ENCODE data around the gene ZNF443. TPM values are rescaled to one million over a fixed set of nuclear protein-coding genes. Genes with fewer than 3 reads are reported as not detected.
"Not testable (repeated sequence)": the region's sequence is repeated elsewhere in the genome, so short reads cannot be mapped to it uniquely, and the experiment has no call there.

ZNF443 gene
- total RNA-seq, 1 donor from 2014 or later = 2.0 TPM

GRCh38 chr19:12425888-12426274, 14.9 kb downstream of the ZNF443 start:
- peaks cover 27% of the 10 kb centered on the region for H3K9me3 Mint-ChIP-seq (ENCODE audit: low read depth)
- TF ChIP-seq CTCF (IDR thresholded peaks at IDR 0.05) = no peak
- no peak overlapping the region for H3K4me3 Mint-ChIP-seq (ENCODE audit: unreplicated experiment)
- H3K27me3 Mint-ChIP-seq (ENCODE audit: low read depth) = no peaks in the 10 kb centered on the region
- H3K4me1 Mint-ChIP-seq (ENCODE audit: low read depth) = no peaks in the 10 kb centered on the region
- DNase-seq (ENCODE audit: low spot score) = no peak
- H3K27ac Mint-ChIP-seq (ENCODE audit: unreplicated experiment) = no peak overlapping the region
- peaks cover 24% of the 10 kb centered on the region for H3K36me3 Mint-ChIP-seq (ENCODE audit: low read depth)

- no peak for TF ChIP-seq CTCF (IDR thresholded peaks at IDR 0.05)
- no peaks in the 10 kb centered on the region for H3K27me3 Mint-ChIP-seq (ENCODE audit: low read depth)
- H3K27ac Mint-ChIP-seq (ENCODE audit: unreplicated experiment) = no peak overlapping the region
- H3K4me3 Mint-ChIP-seq (ENCODE audit: unreplicated experiment) = no peak overlapping the region
- H3K4me1 Mint-ChIP-seq (ENCODE audit: low read depth) = no peaks in the 10 kb centered on the region
- H3K9me3 Mint-ChIP-seq (ENCODE audit: low read depth) = peaks cover 22% of the 10 kb centered on the region
- H3K36me3 Mint-ChIP-seq (ENCODE audit: low read depth) = peaks cover 19% of the 10 kb centered on the region
- no peak for DNase-seq (ENCODE audit: low spot score)
These were observed 15.5 kb downstream of the ZNF443 start for GRCh38 chr19:12425236-12425887.

GRCh38 chr19:12417273-12417672, 23.5 kb downstream of the ZNF443 start:
- H3K27me3 Mint-ChIP-seq (ENCODE audit: low read depth); H3K4me1 Mint-ChIP-seq (ENCODE audit: low read depth); H3K4me3 Mint-ChIP-seq (ENCODE audit: unreplicated experiment); DNase-seq (ENCODE audit: low spot score); H3K27ac Mint-ChIP-seq (ENCODE audit: unreplicated experiment): not testable (repeated sequence)
- Mint-ChIP-seq H3K36me3 (ENCODE audit: low read depth) (peaks cover 12% of the 10 kb centered on the region), H3K9me3 (ENCODE audit: low read depth) (peaks cover 28% of the 10 kb centered on the region)

GRCh38 chr19:12411893-12412292, 28.9 kb downstream of the ZNF443 start:
- no peak overlapping the region for H3K4me3 Mint-ChIP-seq (ENCODE audit: unreplicated experiment)
- H3K36me3 Mint-ChIP-seq (ENCODE audit: low read depth) = peaks cover 4% of the 10 kb centered on the region
- no peak for DNase-seq (ENCODE audit: low spot score)
- no peak overlapping the region for H3K27ac Mint-ChIP-seq (ENCODE audit: unreplicated experiment)
- peaks cover 28% of the 10 kb centered on the region for H3K9me3 Mint-ChIP-seq (ENCODE audit: low read depth)
- no peaks in the 10 kb centered on the region for H3K27me3 Mint-ChIP-seq (ENCODE audit: low read depth)
- TF ChIP-seq CTCF (IDR thresholded peaks at IDR 0.05) = no peak
- no peaks in the 10 kb centered on the region for H3K4me1 Mint-ChIP-seq (ENCODE audit: low read depth)

- DNase-seq (ENCODE audit: low spot score) = peak; percentile 99
- peak within 1 kb of the TSS; percentile 92 for H3K27ac Mint-ChIP-seq (ENCODE audit: unreplicated experiment)
- peaks cover 9% of the 10 kb centered on the region for H3K4me1 Mint-ChIP-seq (ENCODE audit: low read depth)
- peaks cover 14% of the 10 kb centered on the region for H3K9me3 Mint-ChIP-seq (ENCODE audit: low read depth)
- peak within 1 kb of the TSS; percentile 91 for H3K4me3 Mint-ChIP-seq (ENCODE audit: unreplicated experiment)
- H3K36me3 Mint-ChIP-seq (ENCODE audit: low read depth) = peaks cover 3% of the 10 kb centered on the region
- TF ChIP-seq CTCF (IDR thresholded peaks at IDR 0.05) = peak; percentile 55
- no peaks in the 10 kb centered on the region for H3K27me3 Mint-ChIP-seq (ENCODE audit: low read depth)
These were observed 40.0 kb downstream of the ZNF443 start, which contains the start of gene ZNF799 for GRCh38 chr19:12400633-12401502. Gene ZNF799 (minus strand): TSS chr19:12401271. CDS start chr19:12401070, 201 bp downstream.

GRCh38 chr19:12399901-12400632, 40.8 kb downstream of the ZNF443 start:
- not testable (repeated sequence) for DNase-seq (ENCODE audit: low spot score); H3K4me1 Mint-ChIP-seq (ENCODE audit: low read depth)
- H3K27ac Mint-ChIP-seq (ENCODE audit: unreplicated experiment) = peak overlapping the region; percentile 89

GRCh38 chr19:12391148-12391547, 49.7 kb downstream of the ZNF443 start:
- not testable (repeated sequence) for H3K4me1 Mint-ChIP-seq (ENCODE audit: low read depth); H3K4me3 Mint-ChIP-seq (ENCODE audit: unreplicated experiment); H3K27ac Mint-ChIP-seq (ENCODE audit: unreplicated experiment); H3K27me3 Mint-ChIP-seq (ENCODE audit: low read depth); DNase-seq (ENCODE audit: low spot score)
- peaks cover 47% of the 10 kb centered on the region for H3K36me3 Mint-ChIP-seq (ENCODE audit: low read depth)
- H3K9me3 Mint-ChIP-seq (ENCODE audit: low read depth) = peaks cover 42% of the 10 kb centered on the region

More at GRCh38 chr19:12399901-12400632, 40.8 kb downstream of the ZNF443 start:
- not testable (repeated sequence) for H3K27me3 Mint-ChIP-seq (ENCODE audit: low read depth); H3K36me3 Mint-ChIP-seq (ENCODE audit: low read depth)
- Mint-ChIP-seq H3K4me3 (ENCODE audit: unreplicated experiment) (peak overlapping the region; percentile 91), H3K9me3 (ENCODE audit: low read depth) (peaks cover 14% of the 10 kb centered on the region)

- Mint-ChIP-seq H3K36me3 (ENCODE audit: low read depth) (peaks cover 31% of the 10 kb centered on the region), H3K9me3 (ENCODE audit: low read depth) (peaks cover 26% of the 10 kb centered on the region)
- not testable (repeated sequence) for DNase-seq (ENCODE audit: low spot score); H3K4me1 Mint-ChIP-seq (ENCODE audit: low read depth); H3K27ac Mint-ChIP-seq (ENCODE audit: unreplicated experiment); H3K27me3 Mint-ChIP-seq (ENCODE audit: low read depth); H3K4me3 Mint-ChIP-seq (ENCODE audit: unreplicated experiment)
These were observed 54.5 kb downstream of the ZNF443 start for GRCh38 chr19:12386365-12386764.
